NCI-H128 (cell line): Measurements from ENCODE around the gene CTNNA2.

Source experiments
- DNase-seq: peaks from one replicate; lab custom pipeline; 2025; ENCODE audit not compliant: unreplicated experiment; lab: John Stamatoyannopoulos, UW

CTNNA2 gene

DNA sequence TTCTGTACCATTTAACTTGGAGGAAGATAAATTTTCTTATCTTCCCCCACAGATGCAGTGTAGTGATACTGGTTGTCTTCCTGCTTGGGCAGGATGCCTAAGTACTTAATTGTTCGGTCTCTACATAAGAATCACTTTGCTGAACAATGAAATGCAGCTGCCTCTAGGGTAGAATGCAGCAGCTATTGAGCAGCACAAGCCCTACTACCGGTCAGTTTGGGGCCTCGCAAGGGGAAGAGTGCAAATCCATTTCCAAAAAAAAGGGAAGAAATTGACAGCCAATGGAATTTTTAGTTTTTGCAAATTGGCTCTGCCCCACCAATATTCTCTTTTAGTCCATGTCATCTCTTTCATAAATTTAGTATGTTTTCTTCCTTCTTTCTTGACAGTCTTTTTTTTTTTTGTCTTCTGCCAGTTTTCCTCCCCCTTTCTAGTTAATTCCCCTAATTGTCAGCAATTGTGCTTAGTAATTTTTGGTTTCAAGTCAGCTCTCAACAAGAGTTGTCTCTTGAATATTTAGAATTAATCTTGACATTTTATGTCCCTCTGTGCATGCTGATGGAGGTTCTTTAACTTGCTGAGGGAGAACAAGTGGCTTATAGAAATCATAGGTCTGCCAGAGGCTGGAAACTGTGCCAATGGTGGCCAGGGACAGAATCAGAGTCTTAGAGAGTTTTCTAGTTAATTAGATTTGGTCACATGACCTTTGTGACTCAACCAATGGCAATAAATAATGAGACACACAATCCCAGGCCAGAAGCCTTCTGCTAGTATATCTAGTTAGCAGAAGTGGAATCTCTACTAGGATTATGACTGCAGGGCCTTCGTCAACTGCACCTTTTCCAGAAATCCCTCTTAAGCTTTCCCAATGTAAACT lies 270.0 kb downstream of the CTNNA2 start:
- no peak for DNase-seq

DNA sequence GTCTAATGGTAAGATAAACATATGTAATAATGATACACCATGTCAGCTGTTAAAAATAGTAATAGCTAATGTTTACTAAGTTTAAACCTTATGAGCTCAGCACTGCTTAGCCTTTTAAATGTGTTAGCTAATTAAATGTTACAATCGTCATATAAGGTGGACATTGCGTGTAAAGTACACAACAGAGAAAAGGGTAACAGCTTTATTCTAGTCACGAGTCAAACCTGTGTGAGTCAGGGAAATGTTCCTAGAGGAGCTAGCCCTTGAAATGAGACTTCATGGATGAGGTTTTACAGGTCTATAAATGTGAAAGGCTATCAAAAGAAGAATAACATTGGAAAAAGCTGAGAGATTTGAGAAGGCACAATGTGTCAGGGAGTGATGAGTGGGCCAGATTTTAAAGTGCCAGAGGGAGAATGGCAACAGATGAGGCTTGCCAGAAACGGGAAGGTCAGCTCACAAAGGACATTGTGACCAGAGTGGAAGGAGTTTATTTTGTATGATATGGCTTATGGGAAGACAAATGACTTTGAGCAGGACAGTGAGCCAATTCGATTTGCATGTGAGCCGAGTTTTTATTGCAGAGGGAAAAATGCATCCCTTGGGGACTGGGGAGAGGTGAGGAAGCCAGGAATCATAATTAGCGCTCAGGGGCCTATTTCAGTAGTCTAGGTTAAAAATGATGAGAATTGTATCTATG lies 276.3 kb downstream of the CTNNA2 start:
- DNase-seq = no peak

- no peak for DNase-seq
Observed at GRCh38 chr2:79789811-79790210, 277.0 kb downstream of the CTNNA2 start.

DNA sequence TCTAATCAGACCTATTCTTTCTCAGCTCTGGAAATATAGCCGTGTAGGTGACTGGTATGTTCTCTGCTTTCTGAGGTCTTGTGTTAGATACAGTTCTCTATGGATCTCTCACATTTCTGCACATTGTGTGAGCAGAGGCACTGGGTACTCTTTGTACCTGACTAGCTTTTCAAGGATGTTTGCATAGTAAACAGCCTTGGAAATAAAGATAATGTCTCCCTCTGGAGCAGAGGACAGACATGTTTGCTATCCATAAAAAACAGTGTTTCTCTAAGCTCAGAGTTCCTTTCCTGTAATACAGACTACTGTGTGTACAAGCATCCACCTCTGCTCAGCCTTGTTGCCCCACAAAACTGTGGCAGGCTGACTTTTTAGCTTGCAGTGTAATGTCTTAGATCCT lies 279.2 kb downstream of the CTNNA2 start:
- DNase-seq = no peak

DNA sequence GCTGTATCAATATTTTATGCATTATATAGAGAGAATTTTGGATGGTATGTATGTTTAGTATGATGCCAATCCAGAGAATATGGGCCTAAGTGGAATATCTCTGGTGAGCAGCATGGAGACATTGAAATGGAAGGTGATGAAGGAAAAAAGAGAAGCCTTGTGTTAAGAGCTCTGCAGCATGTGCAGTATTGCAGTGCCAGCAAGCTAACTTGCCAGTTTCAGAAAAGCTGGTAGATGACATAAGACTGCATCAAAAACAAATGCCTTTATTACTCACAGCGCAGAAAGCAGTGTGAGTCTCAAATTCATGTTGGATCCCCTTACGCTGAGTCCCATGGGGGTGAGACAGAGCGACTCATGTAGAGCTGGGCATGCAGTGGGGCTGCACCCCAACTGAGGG lies 280.2 kb downstream of the CTNNA2 start:
- no peak for DNase-seq

GRCh38 chr2:79796641-79797040 lies 283.8 kb downstream of the CTNNA2 start:
- DNase-seq = no peak

- no peak for DNase-seq
Observed at GRCh38 chr2:79798776-79799175, 285.9 kb downstream of the CTNNA2 start.

- no peak for DNase-seq
Observed at GRCh38 chr2:79799729-79800128, 286.9 kb downstream of the CTNNA2 start.

GRCh38 chr2:79801082-79801481 lies 288.2 kb downstream of the CTNNA2 start:
- no peak for DNase-seq

- no peak for DNase-seq
Observed at GRCh38 chr2:79817288-79817687, 304.4 kb downstream of the CTNNA2 start.

GRCh38 chr2:79820281-79820680 lies 307.4 kb downstream of the CTNNA2 start:
- no peak for DNase-seq

DNA sequence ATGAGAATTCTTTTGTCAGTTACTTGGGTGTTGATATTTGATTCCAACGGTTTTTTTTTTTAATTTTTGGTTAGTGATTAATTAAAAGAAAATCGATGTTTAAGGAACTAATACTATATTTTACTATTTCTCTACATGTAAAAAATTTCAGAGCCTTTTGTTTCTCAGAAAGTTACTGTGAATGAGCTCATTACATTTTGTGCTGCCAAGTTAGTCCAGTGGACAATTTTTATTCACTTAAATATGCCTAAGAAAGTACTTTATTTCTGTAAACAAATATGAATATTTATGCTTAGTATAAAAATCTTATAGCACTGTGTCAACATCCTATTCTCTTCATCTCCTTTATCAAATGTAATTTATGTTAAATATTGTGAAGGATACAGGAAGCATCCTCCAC lies 309.3 kb downstream of the CTNNA2 start:
- DNase-seq = no peak

GRCh38 chr2:79824086-79824786 lies 311.4 kb downstream of the CTNNA2 start:
- no peak for DNase-seq

DNA sequence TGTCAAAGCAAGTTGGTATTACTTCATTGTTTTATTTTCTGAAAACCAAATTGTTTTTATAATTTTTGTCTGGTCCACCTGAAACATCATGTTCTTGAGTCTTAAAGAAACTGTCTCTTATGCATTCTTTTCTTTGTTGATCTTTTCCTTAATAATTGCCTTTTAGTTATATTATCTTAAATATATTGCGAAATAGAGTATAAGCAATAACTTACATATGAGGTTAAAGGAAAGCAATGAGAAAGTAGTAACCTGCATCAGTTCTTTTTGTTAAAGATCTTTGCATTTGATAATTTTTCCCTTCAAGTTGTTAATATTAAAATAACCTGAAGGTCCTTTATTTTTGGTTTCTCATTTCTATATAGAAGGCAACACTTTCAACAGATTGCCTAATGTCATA lies 315.0 kb downstream of the CTNNA2 start:
- DNase-seq = no peak

DNA sequence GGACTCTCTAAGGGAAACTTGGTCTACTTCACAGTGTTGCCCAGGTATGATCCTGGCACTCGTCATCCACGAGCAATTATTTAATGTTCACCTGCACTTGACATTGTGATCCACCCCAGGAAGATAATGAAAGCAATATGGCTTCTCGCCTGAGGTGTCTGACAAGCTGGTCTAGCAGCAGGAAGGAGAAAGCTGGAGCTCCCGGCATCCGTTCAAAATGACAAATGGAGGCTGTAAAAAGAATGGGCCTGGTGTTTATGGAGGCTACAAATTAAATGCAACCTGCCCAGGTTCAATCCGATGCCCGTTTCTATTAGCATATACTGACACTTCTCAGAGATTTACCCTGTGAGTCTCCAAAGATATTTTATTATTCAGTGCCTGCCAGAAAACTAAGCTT lies 317.6 kb downstream of the CTNNA2 start:
- no peak for DNase-seq

DNA sequence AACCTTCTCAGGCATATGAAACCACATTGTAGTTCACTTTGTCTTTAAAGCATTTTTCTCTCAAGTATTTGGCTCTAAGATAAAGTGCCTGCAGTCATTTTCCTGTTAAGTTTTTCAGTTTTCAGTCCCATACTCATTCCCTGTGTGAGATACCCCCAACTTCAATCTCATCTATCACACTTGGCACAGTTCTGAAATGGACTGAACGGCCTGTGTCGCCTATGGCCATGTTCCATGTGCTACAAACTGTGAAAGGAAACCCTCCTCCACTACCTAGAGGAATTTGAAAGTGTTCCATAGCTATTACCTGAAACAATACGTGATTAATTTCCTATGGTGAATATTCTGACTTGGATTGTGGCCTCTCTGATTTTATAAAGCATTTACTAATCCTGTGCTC lies 319.1 kb downstream of the CTNNA2 start:
- DNase-seq = no peak

DNA sequence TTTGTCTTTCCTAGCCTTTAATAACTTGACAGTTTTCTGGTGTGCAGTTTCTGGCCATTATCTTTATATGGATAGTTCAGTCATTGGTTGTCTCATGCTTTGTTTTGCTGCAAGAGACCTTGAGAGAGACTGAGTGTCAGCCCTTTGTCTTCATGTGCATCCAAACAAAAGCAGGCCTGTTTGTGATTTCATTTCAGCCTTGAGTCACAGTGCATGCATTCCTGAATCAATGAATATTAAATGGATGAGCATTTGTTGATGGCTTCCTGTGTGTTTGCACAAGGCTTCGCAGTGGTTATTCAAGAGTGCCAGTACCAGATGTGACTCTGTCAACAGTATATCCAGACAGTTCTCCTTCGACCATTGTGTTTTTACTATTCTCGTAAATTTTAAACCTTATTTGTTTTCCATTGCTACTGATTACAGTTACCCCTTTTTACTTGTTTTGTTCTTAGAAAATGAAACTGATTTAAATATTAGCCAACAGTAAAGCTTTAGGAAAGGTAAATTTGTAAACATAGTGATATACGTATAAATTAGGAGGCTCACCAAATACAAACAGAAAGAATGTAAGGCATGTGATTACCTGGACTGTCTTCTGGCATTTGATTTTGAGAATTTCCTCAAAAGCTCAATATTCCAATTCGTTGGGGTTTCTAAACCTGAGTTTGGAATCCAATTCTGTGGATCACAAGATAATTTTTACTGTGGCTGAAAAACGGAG lies 319.8 kb downstream of the CTNNA2 start:
- DNase-seq = no peak

DNA sequence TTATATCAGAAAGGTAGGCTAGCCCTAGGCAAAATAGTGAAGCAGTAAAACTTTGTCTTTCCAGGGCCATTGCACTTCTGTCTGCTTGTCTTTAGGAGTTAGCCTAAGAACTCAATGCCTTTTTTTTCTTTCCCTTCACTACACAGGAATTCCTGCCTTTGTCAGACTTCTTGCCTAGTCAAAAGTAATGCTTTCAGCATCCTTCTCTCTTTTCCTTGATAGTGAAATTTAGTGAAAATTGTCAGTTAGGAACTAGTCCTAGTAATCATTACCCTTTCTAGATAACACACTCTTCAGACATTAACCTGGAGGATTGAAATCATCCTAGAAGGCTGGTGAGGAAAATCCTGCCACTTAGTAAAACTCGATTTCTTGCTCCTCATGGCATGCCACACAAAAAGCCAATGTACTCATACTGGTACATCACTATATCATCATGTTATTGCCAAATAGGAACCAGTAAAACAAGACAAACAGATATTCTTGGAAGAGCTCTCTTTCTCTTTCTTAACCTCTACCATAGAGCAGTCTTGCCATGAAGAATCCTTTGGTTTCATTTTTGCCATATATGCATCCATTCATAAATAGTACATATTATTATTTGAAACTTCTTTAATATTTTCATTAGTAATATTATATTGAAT lies 320.5 kb downstream of the CTNNA2 start:
- no peak for DNase-seq

DNA sequence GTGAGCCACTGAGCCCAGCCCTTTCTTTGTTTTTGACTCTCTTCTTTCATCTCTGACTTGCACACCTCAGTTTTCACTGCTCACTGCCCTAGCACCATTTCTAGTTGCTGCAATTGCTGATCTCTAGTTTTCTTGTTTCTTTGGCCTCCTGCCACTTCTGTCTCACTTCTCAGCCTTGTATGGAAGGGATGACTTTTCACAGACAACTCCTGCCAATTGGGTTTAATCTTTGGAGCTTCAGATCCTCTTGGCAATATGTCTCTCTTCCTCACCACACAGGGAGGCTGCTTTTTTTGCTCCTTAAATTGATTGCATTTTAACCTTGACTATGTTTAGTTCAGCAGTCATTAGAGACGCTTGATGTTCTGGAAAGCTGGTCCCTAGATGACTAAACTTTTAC lies 323.1 kb downstream of the CTNNA2 start:
- DNase-seq = no peak

GRCh38 chr2:79844011-79844410 lies 331.2 kb downstream of the CTNNA2 start:
- no peak for DNase-seq

- DNase-seq = no peak
Observed at GRCh38 chr2:79846878-79847277, 334.0 kb downstream of the CTNNA2 start.
